Stimulated activated CD4-positive, alpha-beta T cell treated with anti-CD3 and anti-CD28 coated beads, TNF-alpha, amount 100 ng/mL, for 48 hours (primary cell): ENCODE measurements around the gene IFI6.
A peak's percentile ranks its signal among the peaks of the same experiment; 100 is the strongest.

Experiments
- DNase-seq, 3 donors: peaks; one replicate each; pipeline ENCODE4 v3.0.0-alpha.2; 2020; ENCODE audit warnings: low read depth in 3 of 3

Gene IFI6

DNA sequence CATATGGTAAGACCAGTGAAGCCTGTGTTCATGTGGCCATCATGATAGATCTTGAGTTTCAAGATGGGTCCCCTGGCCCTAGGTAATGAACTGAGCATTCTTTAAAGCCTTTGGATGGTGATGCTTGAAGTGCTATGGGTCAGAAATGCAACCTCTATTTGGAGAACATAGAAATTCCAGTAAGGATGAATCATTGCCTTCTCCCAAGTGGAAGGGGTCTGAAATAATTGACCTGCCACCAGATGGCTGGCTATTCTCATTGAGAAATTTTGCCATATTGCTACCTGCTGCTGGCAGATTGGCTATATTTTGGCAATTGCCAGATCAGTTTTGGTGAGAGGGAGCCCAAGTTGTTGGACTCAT is 739 bp upstream of the IFI6 start:
- DNase-seq, result no peak

DNA sequence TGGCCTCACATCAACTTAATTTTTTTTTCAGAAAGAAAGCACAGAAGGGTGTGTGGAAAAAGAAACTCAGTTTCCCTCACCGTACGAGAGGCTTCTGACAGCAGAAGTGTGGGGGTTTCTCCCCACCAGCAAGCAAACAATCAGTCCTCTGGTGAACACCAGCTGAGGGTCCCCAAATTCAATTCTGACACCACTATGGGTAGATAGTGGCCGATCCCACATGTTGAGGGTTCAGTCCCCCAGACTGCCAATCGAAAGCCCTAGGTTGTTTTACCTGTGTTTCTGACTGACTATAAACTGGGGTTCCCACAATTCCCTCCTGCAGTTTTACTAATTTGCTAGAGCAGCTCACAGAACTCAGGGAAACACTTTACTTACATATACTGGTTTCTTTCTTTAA is 2.1 kb downstream of the IFI6 start:
- DNase-seq, result no peak

DNA sequence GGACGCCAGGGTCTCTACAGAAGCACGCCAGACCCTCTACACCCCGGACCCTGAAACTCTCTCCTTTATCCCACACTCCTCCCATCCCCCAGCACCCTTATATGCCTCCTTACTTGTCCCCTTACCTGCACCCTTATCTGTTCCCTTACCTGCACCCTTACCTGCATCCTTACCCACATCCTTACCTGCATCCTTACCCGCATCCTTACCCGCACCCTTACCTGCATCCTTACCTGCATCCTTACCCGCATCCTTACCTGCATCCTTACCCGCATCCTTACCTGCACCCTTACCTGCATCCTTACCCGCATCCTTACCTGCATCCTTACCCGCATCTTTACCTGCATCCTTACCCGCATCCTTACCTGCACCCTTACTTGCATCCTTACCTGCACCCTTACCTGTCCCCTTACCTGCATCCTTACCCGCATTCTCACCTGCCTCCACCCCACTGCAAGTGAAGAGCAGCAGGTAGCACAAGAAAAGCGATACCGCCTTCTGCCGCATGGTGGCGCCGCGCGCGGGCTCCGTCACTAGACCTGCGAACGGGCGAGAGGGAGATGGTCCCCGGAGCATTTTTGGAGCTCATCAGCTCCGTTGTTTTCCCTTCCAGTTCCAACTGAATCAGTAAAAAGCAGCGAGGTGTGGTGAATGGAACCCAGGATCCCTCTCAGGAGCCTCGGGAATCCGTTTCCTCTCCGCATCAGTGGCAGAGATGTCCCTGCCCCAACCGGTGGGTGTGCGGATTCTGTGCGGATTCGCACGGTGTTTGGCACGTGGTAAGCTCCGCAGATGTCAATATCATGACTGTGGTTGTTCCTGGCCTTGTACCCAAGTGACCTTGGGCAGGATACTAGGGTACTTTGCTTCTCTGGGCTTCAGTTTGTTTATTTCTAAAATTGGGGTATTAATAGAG is 2.9 kb downstream of the IFI6 start:
- peak; percentile 74 to 87 (median 79) for DNase-seq

DNA sequence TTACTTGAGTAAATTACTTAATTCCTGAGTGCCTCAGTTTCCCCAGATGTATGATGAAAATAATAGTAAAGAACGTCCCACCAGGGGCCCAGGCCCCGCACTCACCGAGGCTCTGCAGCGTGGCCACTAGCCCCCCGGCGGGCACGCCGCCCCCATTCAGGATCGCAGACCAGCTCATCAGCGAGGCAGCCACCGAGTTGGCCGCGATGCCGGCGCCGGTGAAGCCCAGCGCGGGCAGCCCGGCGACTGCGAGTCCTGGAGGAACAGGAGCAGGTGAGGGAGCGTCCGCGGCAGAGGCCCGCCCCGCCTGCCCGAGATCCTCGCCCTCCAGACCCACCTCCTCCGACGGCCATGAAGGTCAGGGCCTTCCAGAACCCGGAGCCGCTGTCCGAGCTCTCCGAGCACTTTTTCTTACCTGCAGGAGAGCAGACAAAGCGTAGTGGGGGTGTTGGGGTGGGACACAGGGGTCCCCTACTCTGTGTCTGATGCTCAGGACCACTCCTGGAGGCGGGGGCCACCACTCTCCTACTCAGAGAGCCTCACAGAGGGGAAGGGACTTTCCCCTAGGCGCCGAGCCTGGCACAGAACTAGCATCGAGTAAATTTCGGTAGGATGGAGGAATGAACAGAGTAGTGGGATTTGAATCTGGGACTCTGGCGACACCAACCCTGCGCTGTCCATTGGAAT is 3.7 kb downstream of the IFI6 start:
- DNase-seq, result no peak

DNA sequence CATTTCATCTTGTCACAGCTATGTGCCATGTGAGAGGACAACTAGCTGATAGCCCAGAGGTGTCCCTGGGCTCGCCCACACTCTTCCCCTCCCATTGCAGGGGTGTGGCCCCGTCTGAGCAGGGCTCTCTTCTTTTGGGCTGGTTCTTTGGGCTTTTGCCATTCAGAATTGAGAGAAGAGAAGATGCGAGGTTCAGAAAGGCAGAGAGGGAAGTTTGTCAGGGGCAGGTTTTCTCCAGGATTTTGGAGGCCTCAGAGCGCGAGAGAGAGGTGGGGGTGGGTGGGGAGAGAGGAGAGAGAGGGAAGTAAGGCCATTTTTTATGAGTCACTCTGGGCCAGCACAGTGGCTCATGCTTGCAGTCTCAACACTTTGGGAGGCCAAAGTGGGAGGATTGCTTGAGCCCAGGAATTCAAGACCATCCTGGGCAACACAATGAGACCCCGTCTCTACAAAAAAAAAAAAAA is 5.2 kb downstream of the IFI6 start:
- no peak for DNase-seq

DNA sequence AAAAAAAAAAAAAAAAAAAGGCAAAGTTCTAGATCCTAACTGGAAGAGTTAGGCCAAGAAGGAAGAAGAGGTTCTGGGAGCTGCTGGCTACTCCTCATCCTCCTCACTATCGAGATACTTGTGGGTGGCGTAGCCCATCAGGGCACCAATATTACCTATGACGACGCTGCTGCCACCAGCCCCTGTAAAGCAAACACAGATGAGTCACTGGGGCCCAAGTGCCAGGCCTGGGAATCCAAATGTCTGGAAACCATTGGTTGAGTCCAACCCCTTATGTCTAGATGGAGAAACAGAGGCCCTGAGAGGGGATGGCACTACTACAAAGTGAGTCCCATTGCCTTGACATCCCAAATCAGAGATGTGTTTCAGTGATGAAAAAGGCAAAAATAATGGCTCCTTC is 5.7 kb downstream of the IFI6 start:
- DNase-seq, result no peak

DNA sequence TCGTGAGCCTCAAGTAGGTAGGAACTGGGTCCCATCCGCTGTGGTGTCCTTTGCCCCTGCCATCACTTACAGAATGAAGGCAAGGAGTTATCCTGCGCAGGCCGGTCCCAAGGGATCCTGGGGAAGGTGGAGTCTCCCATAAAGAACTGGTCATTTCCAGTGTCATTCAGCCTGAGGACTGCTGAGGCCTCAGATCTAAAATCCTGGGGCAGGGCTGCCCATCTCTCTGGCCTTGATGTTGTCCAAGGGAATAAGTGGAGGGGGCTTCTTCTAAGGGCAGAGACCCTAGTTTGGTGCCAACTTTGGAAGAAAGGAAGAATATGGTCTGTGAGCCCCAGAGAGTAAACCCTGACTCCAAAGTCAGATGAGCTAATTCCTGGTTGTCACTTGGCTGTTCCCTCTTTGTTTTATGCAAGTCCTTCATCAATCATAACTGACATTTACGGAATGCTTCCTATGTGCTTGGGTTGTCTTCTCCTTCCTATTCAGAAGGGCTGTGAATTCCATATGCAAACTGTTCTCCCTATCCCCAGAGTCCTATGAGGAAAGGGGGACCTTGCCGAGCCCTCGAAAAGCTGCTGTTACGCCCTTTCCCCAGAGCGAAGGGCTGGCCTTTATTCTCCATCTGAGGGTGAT is 6.9 kb downstream of the IFI6 start:
- no peak for DNase-seq

DNA sequence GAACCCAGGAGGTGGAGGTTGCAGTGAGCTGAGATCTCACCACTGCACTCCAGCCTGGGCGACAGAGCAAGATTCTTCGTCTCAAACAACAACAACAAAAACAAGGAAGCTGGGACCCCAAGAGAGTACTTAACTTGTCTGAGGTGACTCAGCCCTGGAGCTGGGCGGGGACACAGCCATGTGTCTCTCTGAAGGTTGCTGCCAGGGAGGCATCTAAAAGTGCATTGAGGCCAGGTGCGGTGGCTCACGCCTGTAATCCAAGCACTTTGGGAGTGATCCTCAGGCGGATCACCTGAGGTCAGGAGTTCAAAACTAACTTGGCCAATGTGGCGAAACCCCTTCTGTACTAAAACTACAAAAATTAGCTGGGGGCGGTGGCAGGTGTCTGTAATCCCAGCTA is 7.7 kb downstream of the IFI6 start:
- DNase-seq, result no peak

DNA sequence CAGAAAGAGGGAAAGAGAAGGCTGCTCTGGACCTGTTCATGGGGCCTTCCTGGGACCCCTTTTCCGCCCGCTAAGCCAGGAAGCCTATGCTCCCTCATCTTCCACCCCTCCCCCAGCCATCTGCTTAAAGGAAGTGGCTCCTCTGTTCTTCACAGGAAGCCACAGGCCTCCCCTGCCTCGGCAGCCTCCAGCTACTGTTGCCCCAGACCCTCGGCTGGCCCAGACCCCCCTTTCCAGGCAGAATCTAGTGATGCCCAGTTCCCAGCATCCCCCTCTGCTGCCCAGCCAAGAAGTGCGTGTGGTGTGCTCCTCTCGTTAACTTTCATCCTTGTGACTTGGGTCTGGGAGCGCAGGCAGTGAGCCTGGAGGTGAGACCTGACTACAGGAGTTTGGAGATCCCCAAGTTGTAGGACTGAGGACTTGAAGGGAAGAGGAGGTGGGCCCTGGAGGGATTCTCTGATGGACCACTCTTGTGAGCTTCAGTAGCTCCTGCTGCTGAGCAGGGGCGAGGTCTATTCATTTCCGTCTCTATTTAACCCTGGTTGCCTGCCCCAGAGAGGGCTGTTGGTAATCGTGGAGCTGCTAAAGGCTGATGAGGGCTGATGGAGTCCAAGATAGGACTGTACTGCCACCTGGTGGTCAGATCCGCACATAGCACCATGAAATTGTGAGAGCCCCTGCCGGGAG is 9.1 kb downstream of the IFI6 start:
- peak; percentile 80 to 84 (median 82) for DNase-seq

DNA sequence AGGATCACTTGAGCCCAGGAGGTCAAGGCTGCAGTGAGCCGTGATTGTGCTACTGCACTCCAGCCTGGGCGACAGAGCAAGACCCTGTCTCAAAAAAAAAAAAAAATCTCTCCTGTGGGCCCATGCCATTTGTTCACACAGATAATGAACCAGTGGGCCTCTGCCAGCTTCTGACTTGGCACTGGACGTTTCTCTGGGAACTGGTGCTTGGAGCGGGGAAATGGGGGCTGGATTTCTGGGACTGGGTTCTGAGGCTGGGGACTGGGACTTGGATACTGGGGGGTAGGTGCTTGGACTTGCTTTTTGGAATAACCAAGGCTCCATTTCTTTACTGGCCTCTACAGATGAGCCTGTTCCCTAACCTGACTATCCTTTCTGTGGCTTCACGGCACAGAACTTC is 9.7 kb downstream of the IFI6 start:
- no peak for DNase-seq

DNA sequence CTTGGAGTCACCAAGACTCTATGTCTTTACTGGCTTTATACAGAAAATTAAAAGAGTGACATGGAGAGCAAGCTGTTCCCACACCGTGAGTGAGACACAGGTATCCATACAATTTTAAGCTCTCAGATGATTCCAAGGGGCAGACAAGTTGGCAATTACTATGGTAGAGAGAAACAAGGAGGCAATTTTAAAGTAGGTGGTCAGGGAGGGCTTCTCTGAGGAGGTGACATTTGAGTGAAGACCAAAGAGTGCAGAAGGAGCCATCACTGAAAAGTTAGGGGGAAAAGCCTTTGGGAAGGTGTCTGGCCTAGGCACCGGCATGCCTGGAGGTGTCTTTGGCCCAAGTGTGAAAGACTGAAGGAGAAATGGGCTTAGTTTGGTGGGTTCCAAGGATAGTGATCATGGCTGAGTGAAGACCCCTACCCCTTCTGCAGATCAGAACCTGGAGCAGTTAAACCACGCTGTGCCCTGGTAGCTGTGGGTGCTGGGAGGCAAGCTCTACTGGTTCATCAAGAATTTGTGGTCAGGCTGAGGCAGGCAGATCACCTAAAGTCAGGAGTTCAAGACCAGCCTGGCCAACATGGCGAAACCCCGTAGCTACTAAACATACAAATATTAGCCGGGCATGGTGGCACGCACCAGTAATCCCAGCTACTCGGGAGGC is 10.4 kb downstream of the IFI6 start:
- DNase-seq, result no peak

DNA sequence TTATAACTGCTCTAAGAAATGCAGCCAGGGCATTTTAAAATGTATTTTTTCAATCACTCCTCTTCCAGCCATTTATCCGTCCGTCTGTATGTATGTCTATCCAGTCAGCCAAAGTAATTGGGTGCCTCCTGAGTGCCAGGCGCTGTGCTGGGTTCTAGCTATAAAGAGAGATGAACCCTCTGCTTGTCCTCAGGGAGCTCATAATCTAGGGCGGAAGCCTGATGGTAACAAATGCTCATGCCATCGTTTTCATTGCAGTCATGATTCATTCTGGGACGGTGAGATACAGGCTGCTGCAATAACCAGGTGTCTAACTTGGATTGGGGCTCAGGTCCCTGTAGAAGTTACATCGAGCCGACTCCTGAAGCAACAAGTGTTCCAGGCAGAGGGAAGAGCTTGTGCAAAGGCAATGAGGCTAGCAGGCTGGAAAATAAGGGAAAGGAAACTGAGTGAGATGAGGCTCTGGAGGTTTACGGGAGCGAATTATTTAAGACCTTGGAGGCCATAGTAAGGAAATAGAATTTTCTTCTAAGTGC is 11.6 kb downstream of the IFI6 start:
- no peak for DNase-seq

DNA sequence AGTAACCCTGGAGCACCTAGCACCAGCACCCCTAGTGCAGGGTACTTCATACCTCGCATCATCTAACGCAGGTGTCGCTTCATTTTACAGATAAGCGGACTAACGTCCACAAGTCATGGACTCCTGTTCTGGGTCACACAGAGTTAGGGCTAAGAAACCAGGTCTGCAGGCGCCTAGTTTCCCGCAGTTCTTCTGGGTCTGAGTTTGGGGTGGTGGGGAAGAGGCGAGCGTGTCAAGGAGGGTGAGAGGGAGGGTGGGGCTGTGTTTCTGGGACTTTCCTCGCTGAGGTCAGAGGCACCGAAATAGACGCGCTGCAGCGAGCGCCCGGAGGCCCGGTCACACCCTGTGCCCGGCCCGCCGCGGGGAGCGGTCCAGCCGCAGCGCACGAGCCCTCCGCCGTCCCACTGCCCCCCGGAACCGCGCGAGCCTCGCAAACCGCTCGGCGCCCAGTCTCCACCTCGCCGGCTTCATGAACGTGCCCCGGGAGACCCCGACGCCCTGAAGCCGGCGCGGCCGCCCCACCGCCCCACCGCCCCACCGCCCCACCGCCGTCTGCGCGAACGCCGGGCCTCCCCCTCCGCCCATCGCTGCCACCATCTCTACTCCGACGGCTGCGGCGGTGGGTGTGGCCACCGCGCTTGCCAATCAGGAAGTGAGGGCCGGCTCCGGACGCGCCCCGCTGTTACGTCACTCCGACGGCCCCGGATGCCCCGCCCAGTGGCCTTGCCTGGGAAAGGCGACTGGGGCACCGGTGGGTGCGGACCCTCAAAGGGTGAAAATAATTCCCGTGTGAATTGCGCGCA is 12.3 kb downstream of the IFI6 start:
- DNase-seq, result peak; percentile 74 to 86 (median 75)

DNA sequence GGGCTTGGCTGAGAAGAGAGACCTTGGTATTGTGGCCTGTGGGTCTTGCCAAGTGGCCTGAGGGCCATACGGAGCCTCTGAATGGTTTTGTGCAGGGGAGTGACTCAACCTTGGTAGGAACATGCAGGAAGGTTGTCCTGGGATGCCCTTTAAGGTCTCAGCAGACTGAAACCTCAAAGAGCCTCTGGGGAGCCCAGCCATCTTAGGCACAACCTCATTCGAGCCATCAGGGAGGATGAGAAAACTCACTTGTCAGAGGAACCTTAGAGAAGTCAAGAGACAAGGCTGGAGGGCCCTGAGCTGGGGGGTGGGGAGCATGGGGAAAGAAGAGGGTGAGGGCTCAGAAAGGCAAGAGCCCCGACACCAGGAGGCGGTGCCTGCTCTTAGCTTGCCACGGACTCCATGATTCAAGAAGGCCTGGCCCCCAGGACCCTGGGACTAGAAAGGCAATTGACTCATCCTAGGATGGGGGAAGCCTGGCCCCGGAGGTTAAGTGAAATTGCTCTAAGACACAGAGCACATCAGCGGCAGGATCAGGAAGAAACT is 13.0 kb downstream of the IFI6 start:
- DNase-seq, result no peak

DNA sequence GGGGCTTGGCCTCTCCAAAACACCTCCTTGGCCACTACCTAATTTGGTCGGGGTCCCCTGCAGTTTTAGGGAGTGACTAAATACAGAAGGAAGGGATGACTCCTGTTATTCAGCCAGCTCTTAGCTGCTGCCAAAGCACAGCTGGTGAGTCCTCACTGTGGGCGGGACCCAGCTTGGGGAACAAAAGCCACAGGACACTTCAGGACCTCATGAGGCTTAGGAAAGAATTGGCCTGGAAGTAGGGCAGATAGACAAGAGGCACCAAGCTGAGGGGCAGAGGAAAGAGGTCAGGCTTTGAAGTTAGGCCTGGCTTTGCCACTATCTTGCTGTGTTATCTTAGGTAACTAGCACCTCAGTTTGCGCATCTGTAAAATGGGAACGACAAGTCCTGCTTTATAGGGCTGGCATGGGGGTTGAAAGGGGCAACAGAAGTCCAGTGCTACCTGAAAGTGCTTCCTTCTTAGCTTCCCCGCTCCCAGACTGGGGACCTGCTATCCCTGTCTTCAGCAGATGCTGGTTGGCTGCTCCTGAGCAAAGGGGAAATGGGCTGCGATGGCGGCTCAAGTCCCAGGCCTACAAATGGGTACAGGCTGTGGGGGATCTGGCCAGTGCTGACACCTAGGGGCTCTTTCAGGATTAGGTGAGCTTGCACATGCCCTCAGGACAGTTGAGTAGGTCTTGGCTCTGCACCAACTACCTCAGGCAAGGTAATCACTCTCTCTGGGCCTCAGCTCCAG is 15.7 kb downstream of the IFI6 start:
- no peak for DNase-seq

DNA sequence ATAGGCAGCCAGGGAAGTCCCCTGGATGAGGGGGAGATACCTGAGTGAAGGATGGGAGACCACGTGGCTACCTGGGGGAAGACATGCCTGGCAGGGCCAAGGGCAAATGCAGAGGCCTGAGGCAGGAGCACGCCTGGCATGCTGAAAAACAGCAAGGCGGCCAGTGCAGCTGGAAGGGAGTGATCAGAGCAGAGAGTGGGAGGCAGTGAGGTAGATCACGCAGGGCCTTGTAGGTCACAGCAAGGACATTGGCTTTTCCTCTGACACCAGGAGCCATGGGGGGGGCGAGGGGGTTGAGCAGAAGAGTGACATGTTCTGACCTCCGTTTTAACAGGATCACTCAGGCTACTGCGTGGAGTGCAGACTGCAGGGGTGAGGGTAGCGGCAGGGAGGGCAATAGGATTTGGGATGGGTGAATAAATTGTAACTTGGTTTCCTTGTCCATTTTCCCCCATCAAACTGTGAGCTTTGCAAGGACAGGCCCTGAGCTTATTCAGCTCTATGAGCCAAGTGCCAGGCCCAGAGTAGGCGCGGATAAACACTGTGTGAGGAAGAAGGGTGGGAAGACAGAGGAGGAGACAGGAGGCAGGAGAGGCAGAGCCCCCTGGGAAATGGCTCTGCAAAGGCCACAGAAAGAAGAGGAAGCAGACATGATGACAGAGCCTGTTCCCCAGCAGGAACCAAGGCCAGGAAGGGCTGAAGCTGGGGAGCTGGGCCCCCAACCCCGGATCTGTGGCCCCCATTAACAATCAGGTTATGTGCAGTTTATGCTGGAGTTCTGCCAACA is 16.6 kb downstream of the IFI6 start:
- DNase-seq, result no peak

DNA sequence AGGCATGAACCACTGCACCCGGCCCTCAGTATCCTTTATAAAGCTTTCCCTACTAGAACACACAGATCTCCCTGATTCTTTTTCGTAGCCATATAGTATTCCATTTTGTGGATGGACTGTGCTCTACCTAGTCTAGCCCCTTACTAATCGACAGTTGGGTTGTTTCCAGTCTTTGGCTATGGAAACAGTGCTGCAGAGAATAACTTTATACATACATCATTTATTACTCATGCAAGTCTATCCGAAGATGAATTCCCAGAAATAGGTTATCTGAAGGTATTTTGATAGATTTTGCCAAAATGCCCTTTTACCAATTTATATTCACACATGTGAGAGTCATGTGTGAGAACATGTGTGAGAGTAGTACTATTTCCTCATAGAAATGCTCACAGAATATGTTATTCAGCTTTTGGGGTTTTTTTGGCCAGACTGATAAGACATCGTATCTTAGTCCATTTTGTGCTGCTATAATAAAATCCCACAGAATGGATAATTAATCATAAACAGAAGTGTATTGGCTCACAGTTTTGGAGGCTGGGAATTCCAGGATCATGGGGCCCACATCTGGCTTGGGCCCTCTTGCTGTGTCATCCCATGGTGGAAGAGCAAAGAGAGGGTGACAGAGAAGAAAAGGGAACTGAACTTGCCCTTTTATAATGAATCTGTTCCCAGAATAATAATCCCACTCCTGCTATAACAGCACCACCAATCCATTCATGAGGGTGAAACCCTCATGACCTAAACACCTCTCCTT is 19.7 kb downstream of the IFI6 start:
- DNase-seq, result no peak
